NCI-H446 (cell line): ENCODE measurements around the gene PNLIP.

Source experiments
- DNase-seq, 2 experiments: peaks; one replicate each; lab custom pipeline; 2025; lab: John Stamatoyannopoulos, UW

PNLIP gene

DNA sequence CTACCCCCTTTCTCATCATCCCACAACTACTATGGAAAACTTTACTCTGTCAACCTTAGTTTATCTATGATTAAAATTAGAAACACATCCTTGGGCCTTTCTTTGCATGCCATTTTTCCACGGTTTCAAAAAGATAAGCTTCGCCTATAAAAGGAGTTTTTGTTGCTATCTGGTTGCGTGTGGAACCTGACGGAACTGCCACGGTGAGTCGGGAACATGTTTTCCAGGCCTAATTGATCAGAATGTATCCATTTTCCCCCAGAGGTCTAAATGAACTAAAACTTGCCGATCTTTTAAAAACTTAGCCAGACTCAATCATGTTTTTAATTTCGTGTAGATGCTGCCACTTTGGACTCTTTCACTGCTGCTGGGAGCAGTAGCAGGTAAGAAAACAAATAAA, at the start of gene PNLIP:
PNLIP (plus strand) TSS at position 176 of the 400 bp plus-strand sequence; CDS start at position 338, 162 bp downstream.
- DNase-seq = no peak

DNA sequence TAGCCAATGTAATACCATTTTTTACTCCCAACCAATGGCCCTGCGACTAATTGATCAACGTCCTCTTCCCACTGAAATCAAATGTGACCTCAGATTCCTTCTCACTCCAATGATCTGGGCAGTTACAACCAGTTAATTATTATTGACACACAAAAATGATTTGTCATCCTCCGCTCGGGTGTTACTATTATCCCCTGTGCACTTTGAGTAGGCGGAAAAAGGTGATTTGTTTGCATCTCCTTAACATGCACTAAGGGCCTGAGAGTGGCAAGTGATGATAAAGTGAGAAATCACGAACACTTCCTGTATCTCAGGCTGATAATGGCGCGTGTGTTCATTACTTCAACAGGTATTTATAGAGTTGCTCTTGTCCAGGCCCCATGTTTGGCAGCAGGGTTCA, 40.9 kb upstream of the PNLIP start:
- DNase-seq = no peak

- no peak for DNase-seq
Measured at GRCh38 chr10:116510565-116510964, 35.2 kb upstream of the PNLIP start.

GRCh38 chr10:116511365-116511764, 34.4 kb upstream of the PNLIP start:
- DNase-seq = no peak

DNA sequence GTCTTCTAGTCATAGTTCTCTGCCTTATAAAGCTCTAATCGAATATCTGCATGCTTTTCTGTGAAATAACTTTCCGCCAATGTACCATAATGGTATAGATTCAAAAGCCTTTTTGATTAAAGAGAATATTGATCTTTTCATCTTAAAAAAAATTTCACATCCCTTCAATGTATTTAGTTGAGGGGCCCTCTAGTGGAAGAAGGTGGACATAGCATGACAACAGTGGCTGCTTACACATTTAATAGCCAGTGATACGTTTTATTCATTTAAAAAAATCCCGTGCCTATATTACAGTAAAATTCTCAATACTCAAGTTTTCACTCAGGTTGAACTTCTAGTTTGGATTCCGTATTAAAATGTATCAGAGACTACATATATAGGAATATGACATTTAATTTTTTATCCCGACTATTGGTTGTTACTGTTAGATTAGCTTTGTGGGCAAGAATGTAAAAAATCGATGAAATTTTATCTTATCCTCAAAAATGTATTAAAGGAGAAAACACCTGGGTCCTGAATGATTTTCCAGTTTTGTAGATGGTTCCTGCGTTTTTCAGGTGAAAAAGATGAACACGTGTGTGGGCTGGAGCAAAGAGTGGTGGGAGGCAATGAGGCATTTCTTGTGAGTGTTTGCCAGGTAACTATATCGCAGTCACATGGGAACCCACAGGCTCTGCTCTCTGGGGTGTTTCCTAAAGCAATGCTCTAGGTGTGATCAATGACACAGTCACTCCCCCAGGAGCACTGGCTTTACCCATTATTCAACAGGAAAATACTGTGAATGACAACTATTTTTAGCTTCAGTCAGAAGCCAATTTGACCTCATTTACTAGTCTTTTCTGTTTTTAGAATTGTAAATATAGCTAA, 24.1 kb upstream of the PNLIP start:
- DNase-seq = no peak

- no peak for DNase-seq
Measured at GRCh38 chr10:116522803-116523381, 22.8 kb upstream of the PNLIP start.

DNA sequence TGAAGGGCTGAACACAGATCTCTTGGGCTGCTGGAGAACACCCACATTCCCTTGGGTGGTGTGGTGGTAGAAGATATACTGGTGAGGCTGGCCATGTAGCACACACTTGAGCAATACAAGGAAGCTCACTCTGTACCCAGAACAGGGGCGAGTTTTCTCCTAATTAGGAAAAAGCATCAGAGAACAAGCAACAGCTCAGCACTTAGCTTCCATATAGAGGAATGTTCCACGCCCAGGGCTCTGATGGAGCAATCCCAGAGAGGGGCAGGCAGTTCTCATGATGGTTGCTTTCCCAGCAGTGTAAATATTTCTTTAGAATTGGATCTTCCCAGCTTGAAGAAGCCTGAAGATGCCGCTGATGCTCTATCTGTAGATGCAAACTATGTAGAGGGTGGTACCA, 21.0 kb upstream of the PNLIP start:
- no peak for DNase-seq

DNA sequence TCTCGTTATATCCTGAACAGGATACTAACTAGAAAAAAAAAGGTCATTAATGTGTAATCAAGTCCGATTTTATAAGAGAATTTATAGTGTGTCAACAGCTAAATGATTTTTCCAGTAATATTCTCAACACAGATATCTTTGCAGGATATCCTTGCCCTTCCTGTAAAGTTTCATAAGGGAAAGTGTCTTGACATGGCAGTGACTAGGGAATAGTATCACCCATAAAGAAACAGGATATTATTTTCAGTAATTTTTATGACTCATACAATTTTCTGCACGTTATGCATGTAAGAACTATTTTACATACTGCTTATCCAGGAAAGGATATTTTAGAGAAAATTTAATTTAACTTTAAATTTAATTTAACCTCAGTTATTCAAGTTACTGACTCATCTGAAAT, 19.5 kb upstream of the PNLIP start:
- no peak for DNase-seq

- DNase-seq = no peak
Measured at GRCh38 chr10:116536810-116537209, 8.9 kb upstream of the PNLIP start.

DNA sequence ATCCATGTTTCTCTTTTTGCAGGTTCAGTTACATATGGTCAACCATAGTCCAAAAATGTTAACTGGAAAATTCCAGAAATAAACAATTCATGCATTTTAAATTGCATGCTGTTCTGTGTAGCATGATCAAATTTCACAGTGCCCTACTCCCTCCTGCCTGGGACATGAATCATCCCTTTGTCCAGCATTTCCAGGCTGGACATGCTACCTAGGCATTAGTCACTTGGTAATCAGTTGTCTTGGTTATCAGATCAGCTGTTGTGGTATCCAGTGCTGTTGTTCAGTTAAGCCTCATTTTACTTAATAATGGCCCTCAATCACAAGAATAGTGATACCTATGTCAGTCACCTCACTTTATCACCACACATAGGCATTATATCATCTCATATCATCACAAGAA, 7.3 kb upstream of the PNLIP start:
- DNase-seq = no peak

DNA sequence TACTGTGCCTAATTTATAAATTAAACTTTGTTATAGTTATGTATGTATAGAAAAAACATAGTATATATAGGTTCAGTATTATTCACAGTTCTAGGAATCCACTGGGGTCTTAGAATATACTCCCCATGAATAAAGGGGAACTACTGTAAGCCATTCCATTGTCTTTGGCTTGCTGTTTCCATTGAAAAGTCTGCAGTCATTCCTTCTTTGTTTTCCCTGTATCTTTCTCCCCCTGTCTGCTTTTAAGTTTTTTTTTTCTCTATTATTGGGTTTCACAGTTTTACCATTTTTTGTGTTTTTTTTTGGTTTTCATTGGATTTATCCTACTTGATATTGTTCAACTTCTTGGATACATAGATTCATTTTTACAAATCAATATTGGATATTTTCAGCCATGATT, 6.7 kb upstream of the PNLIP start:
- DNase-seq = no peak

DNA sequence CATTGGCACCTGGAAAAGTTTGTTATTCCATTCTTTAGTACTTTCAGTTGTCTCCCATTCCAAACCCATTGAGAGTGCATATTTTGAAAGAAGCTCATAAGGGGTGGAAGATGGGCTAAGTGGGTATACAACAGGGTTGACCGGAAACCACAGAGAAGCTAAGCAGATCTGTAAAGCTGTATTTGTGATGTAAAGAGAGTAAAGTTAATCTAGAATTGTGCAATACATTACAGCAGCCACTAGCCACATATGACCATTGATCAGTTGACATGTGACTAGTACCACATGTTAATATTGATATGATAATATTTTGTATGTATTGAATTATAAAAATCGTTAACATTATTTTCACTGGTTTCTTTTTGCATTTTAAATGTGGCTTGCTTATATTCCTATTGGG, 4.9 kb upstream of the PNLIP start:
- DNase-seq = no peak

GRCh38 chr10:116542007-116542677, 3.6 kb upstream of the PNLIP start:
- no peak for DNase-seq

- no peak for DNase-seq
Measured at GRCh38 chr10:116545122-116545521, 609 bp upstream of the PNLIP start.

DNA sequence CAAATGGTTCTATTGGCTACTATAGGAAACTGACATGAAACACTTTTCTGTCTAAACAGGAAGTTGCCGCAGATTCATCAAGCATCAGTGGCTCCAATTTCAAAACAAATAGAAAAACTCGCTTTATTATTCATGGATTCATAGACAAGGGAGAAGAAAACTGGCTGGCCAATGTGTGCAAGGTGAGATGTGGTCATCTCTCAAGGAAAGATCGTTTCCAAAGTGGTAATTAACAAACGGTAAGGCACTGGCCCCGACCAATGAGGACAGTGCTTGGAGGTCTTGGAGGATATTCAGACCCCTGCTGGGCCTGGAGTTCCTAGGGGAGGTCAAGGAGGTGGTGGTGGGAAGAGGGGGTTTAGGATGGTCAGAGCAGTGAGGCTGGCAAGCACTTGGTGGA, 2.6 kb downstream of the PNLIP start:
- DNase-seq = no peak

GRCh38 chr10:116553378-116553980, 7.7 kb downstream of the PNLIP start:
- DNase-seq = no peak

DNA sequence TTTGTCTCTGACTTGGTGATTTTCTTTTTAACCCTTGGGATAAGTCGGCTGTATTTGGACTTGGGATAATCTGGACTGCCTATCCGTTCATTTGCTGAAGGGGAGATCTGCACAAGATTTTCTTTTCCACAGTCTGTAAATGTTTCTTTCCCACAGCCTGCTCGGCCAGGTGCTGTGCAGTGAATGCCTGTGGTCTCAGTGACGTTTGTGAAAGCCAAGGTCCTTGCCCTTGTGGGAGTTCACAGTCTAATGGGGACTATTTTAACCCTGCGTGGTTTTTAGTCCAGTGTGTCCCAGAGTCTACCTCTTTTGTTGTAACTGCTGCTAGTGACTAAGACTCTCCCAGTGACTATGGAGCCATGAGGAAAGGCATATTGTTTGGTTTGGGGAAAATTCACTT, 8.9 kb downstream of the PNLIP start:
- DNase-seq = no peak

DNA sequence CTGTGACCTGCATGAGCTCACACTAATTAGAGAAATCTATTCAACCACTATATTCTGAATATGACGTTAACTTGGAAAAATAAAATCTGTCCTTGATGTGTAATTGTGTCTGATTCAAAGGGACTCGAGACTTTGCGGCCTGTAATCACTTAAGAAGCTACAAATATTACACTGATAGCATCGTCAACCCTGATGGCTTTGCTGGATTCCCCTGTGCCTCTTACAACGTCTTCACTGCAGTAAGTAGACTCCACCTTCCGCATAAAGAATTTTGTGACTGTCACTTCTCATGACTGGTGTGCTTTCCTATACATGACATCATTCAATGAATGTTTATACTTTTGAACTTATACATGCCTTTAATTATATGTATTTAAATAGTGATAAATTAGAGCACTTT, 10.1 kb downstream of the PNLIP start:
- no peak for DNase-seq

DNA sequence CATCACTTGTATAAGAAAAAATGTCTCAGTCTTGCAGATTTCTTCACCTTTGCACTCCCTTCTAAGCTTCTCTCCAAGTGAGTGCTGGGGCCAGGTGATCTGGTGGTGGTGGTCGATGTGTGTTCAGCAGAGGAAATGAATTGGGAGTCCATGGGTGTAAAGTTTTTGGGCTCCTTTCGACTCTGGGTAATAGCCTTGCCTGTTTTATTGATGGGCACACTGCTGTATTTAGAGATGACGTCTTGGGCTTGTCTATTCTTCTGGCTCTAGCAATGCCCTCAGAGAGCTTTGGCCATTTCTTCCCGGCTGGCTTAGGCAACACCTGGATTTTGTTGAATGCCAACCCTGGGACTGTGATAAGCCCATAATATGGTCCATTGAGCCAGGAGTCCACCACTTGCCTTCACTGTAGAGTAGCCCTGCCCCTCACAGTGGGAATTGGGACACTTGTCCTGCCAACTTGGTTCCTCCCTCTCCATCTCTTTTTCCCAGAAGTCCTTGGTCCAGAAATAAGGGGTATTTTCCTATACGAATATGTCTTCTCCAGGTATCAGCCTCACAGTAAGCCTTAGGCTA, 11.7 kb downstream of the PNLIP start:
- DNase-seq = no peak

- no peak for DNase-seq
Measured at GRCh38 chr10:116565534-116565933, 19.8 kb downstream of the PNLIP start.

DNA sequence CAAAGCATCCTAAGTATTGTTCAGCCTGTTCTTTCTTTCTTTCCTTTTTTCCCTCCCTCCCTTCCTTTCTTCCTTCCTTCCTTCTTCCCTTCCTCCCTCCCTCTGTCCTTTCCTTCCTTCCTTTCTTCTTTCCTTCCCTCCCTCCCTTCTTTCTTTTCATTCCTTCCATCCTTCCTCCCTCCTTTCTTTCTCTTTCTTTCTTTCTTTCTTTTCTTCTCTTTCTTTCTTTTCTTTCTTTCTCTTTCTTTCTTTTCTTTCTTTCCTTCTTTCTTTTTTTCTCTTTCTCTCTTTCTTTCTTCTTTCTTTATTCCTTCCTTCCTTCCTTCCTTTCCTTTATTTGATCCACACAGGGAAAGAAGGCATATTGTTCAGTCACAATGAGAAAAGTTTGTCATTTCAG, 21.2 kb downstream of the PNLIP start:
- no peak for DNase-seq

GRCh38 chr10:116567335-116567734, 21.6 kb downstream of the PNLIP start:
- no peak for DNase-seq
